Measurements from ENCODE around the gene SCN3A.

GRCh38 chr2:165069151-165069550, 134.7 kb downstream of the SCN3A start:
- no peak for TF ChIP-seq CTCF (IDR thresholded peaks at IDR 0.05)
- no peak for TF ChIP-seq POLR2A (IDR thresholded peaks at IDR 0.05)
